Measurements from ENCODE around the gene RNF34. TPM values are rescaled to one million over a fixed set of nuclear protein-coding genes. Genes with fewer than 3 reads are reported as not detected.

RNF34 gene
- polyA plus RNA-seq, 3 donors = 10.7 to 17.1 (median 12.7) TPM

Other genes starting within 250 kb of the RNF34 start
- 10 to 100 TPM; 10.6 to 21.3 (median 12.0) TPM for gene P2RX4, start 190.0 kb upstream of the RNF34 start, polyA plus RNA-seq
- gene CAMKK2, start 103.4 kb upstream of the RNF34 start, polyA plus RNA-seq = 10 to 100 TPM; 10.6 to 39.8 (median 22.0) TPM
- gene ANAPC5, start 47.7 kb upstream of the RNF34 start, polyA plus RNA-seq = 100 to 1,000 TPM in 1 of 3 donors, 10 to 100 TPM in 2; 79.2 to 104 (median 80.3) TPM
- gene KDM2B, start 180.9 kb downstream of the RNF34 start, polyA plus RNA-seq = 1 to 10 TPM; 6.1 to 9.8 (median 9.3) TPM
- 10 to 100 TPM in 2 of 3 donors, 1 to 10 TPM in 1; 9.1 to 14.5 (median 13.9) TPM for gene ORAI1, start 226.4 kb downstream of the RNF34 start, polyA plus RNA-seq

Data from adipose tissue (tissue), 3 donors.